Smooth muscle cell (in vitro differentiated cells): Measurements from ENCODE around the gene LTBP3. TPM values are rescaled to one million over a fixed set of nuclear protein-coding genes. Genes with fewer than 3 reads are reported as not detected.
A peak's percentile ranks its signal among the peaks of the same experiment; 100 is the strongest.

Experiments
- DNase-seq: peaks from one replicate; lab custom pipeline; 2025; ENCODE audit not compliant: unreplicated experiment; lab: John Stamatoyannopoulos, UW
- H2AFZ ChIP-seq: fragments of 200-600 bp; sonication (generic); 2 replicates; pipeline ENCODE4 v1.6.0; 2016; ENCODE audit warnings: antibody characterized with exemption, low read depth, mild to moderate bottlenecking
- H3F3A ChIP-seq: fragments of 200-600 bp; sonication (generic); 2 replicates; pipeline ENCODE4 v1.6.0; 2017; ENCODE audit warnings: antibody characterized with exemption, low read depth
- H3K27ac ChIP-seq: fragments of 200-600 bp; sonication (generic); 2 replicates; pipeline ENCODE4 v1.5.1; 2016; ENCODE audit warnings: low read depth, mild to moderate bottlenecking
- H3K27me3 ChIP-seq: fragments of 200-600 bp; sonication (generic); 2 replicates; pipeline ENCODE4 v1.6.1; 2016; ENCODE audit warnings: low read depth, mild to moderate bottlenecking
- H3K36me3 ChIP-seq: fragments of 200-600 bp; sonication (generic); 2 replicates; pipeline ENCODE4 v1.5.1; 2016; ENCODE audit warnings: low read depth
- H3K4me1 ChIP-seq: fragments of 200-600 bp; sonication (generic); 2 replicates; pipeline ENCODE4 v1.5.1; 2016; ENCODE audit warnings: low read depth
- H3K4me2 ChIP-seq: fragments of 200-600 bp; sonication (generic); 2 replicates; pipeline ENCODE4 v1.6.0; 2016; ENCODE audit warnings: mild to moderate bottlenecking
- H3K4me3 ChIP-seq: fragments of 200-600 bp; sonication (generic); 2 replicates; pipeline ENCODE4 v1.5.1; 2016; ENCODE audit warnings: mild to moderate bottlenecking
- H3K79me2 ChIP-seq: fragments of 200-600 bp; sonication (generic); 2 replicates; pipeline ENCODE4 v1.6.0; 2016; ENCODE audit warnings: low read depth, mild to moderate bottlenecking
- H3K9ac ChIP-seq: fragments of 200-600 bp; sonication (generic); 2 replicates; pipeline ENCODE4 v1.6.0; 2016; ENCODE audit warnings: low read depth
- H3K9me3 ChIP-seq: fragments of 200-600 bp; sonication (generic); replicated peaks from 2 replicates; pipeline ENCODE4 v1.5.1; 2016; ENCODE audit warnings: low read depth
- H4K20me1 ChIP-seq: fragments of 200-600 bp; sonication (generic); 2 replicates; pipeline ENCODE4 v1.6.0; 2016; ENCODE audit warnings: low read depth
- CTCF ChIP-seq: fragments of 200-600 bp; sonication (generic); IDR thresholded peaks from 2 replicates; pipeline ENCODE4 v1.5.1; 2017; ENCODE audit warnings: borderline replicate concordance, mild to moderate bottlenecking, antibody characterized with exemption; ENCODE audit not compliant: insufficient read depth, poor library complexity, severe bottlenecking
- WGBS: methylation state at CpG from one replicate; pipeline ENCODE4 v1.1.7; 2016; ENCODE audit warnings: low lambda C conversion rate; 5-methylcytosine and 5-hydroxymethylcytosine counted together
- polyA plus RNA-seq: library from polyadenylated mRNA; unstranded; fragments of >200 nt; fragmentation: Nextera tagmentation; extraction: Ambion mirVana; gene quantifications from 2 replicates; pipeline ENCODE4 v1.2.1, GENCODE V29; 2016
- total RNA-seq: library from RNA; depleted of rRNA; stranded (reverse); fragments of >200 nt; gene quantifications from 2 replicates; pipeline ENCODE4 v1.2.3, GENCODE V29; 2014

Gene LTBP3
- total and polyA plus RNA-seq, 2 experiments from 2014 or later, result 33.6 to 46.4 TPM

GRCh38 chr11:65532388-65533064 is 25.6 kb downstream of the LTBP3 start:
- H4K20me1 ChIP-seq, result peaks cover 100% of the 10 kb centered on the region
- H2AFZ ChIP-seq, result no peak overlapping the region
- 97% methylated on average over 15 of the region's 15 CpGs for WGBS
- H3K4me1 ChIP-seq, result no peaks in the 10 kb centered on the region
- no peak overlapping the region for H3K4me3 ChIP-seq
- no peak overlapping the region for H3K4me2 ChIP-seq
- no peak for TF ChIP-seq CTCF
- H3K27me3 ChIP-seq, result no peaks in the 10 kb centered on the region
- DNase-seq, result no peak
- H3K36me3 ChIP-seq, result no peaks in the 10 kb centered on the region
- H3K9me3 ChIP-seq, result no peaks in the 10 kb centered on the region
- no peak overlapping the region for H3K27ac ChIP-seq
- H3K79me2 ChIP-seq, result peaks cover 14% of the 10 kb centered on the region
- peaks cover 16% of the 10 kb centered on the region for H3F3A ChIP-seq
- H3K9ac ChIP-seq, result no peak overlapping the region

GRCh38 chr11:65530157-65530496 is 28.0 kb downstream of the LTBP3 start:
- no peak overlapping the region for H3K4me2 ChIP-seq
- H3K36me3 ChIP-seq, result no peaks in the 10 kb centered on the region
- WGBS, result 86% methylated on average over 5 of the region's 5 CpGs

GRCh38 chr11:65529475-65530156 is 28.5 kb downstream of the LTBP3 start:
- DNase-seq, result no peak
- Histone ChIP-seq H3K9me3 (no peaks in the 10 kb centered on the region), H3K79me2 (peaks cover 40% of the 10 kb centered on the region)

More at GRCh38 chr11:65530157-65530496, 28.0 kb downstream of the LTBP3 start:
- no peak overlapping the region for H3K27ac ChIP-seq
- peaks cover 38% of the 10 kb centered on the region for H3K79me2 ChIP-seq
- no peak for DNase-seq
- H3K27me3 ChIP-seq, result no peaks in the 10 kb centered on the region
- H3K4me3 ChIP-seq, result no peak overlapping the region
- peaks cover 7% of the 10 kb centered on the region for H3K4me1 ChIP-seq
- TF ChIP-seq CTCF, result peak; percentile 30
- H4K20me1 ChIP-seq, result peaks cover 97% of the 10 kb centered on the region
- H3K9ac ChIP-seq, result no peak overlapping the region
- peaks cover 6% of the 10 kb centered on the region for H3F3A ChIP-seq
- H2AFZ ChIP-seq, result no peak overlapping the region
- H3K9me3 ChIP-seq, result no peaks in the 10 kb centered on the region

More at GRCh38 chr11:65529475-65530156, 28.5 kb downstream of the LTBP3 start:
- Histone ChIP-seq H3F3A (peaks cover 6% of the 10 kb centered on the region), H2AFZ (no peak overlapping the region), H3K4me3 (no peak overlapping the region), H3K27ac (no peak overlapping the region), H3K9ac (no peak overlapping the region), H3K4me1 (peaks cover 7% of the 10 kb centered on the region), H3K36me3 (no peaks in the 10 kb centered on the region), H4K20me1 (peaks cover 92% of the 10 kb centered on the region), H3K27me3 (no peaks in the 10 kb centered on the region), H3K4me2 (no peak overlapping the region)
- 90% methylated on average over 10 of the region's 10 CpGs for WGBS
- TF ChIP-seq CTCF, result no peak
